GM12801 (cell line): ENCODE results near the gene SLC26A9.

Experiments used
- CTCF ChIP-seq: IDR thresholded peaks from one replicate; pipeline ENCODE4 v1.5.1; 2011; ENCODE audit warnings: control low read depth; ENCODE audit not compliant: insufficient read length; ENCODE audit errors: extremely low read depth

The SLC26A9 gene

DNA sequence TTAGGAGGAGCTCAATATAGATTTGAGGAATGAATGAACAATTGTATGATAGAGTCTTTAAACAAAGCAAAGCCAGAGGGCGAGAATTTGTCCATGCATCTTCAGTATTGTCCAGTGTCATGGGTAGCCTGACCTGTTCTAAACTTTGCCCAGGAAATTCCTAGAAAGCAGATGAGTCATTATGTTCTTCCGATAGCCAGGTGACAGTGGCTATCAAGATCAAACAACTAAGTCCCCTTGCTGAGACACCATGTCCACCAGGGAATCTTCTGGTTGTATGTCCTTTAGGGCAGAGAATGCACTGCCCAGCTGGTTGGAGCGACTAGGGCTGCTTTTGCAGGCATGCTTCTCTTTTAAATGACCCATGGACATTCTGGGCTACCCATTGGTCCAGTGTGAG, 1.8 kb upstream of the SLC26A9 start:
- TF ChIP-seq CTCF, result no peak

- no peak for TF ChIP-seq CTCF
Measured at GRCh38 chr1:205944525-205944924, 1.3 kb upstream of the SLC26A9 start.

- TF ChIP-seq CTCF, result no peak
Measured at GRCh38 chr1:205942631-205943159, 561 bp downstream of the SLC26A9 start.

DNA sequence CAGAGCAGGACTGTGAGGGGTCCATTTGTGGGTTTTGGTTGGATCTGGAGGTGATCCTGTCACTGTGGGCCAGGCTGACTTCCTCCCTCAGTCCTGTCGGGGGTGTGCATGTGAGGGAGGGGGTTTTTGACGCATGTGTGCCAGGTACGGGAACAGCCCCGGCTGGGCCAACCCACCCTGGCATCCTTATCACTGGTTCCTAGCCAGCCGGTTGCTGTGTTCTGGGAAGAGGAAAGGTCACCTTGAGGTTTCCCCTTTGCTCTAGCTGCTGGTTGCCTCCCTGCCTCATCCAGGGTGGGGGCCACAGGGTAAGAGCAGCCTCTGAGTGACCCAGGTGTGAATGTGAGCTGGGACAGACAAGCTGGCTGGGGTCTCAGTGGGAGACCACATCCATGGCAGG, 2.5 kb downstream of the SLC26A9 start:
- no peak for TF ChIP-seq CTCF

- no peak for TF ChIP-seq CTCF
Measured at GRCh38 chr1:205939690-205940330, 3.4 kb downstream of the SLC26A9 start.

DNA sequence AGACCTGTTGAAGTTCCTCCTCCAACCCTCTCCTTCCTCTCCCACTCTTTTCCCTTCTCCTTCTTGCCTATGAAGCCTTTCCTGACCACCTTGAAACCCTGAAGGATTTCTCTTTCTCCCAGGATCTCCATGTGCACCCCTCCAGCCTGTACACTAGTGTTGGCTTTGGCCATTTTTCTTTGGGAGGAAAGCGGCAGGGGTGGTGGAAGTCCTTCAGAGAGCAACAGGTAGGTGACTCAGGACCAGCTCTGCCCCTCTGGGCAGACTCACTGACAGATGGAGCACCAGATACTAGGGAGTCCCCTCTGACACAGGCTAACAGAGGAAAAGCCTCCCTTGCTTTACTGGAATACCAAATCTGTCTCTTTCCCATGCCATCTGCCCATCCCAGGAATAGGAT, 4.6 kb downstream of the SLC26A9 start:
- TF ChIP-seq CTCF, result no peak

DNA sequence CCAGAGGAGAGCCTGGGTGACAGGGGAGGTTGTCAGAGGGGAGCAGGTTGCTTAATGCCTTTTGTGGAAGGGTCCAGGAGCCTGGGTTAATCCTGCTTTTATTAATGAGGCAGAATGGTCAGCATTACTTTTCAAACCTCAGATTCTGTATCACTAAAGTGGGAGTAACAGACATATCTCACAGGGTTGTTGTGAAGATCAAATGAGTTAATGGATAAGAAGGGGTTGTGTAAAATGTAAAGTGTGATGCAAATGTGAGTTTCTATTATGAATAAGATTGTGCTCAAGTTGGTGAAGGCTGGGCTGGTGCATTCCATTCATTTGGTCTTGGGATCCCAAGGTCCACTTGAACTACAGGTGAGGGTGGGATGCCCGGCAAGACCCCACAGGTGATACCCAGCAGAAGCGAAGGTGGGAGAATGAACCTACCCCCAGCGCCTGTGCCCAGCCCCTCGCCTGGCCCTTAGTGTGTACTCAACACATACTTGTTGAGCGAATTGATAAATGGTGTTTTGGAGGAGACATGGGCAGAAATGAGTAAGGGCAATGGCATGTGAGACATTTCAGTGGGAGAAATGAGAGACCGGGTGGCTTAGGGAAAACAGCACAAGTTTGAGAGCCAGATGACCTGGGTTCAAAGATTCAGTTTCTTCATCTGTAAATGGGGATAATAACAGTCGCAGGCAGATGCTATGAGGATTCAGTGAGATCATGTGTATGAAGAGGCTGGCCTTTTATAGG, 6.2 kb downstream of the SLC26A9 start:
- no peak for TF ChIP-seq CTCF
